Fibroblast of the aortic adventitia (primary cell): Measurements from ENCODE around the gene PCNX2. TPM values are rescaled to one million over a fixed set of nuclear protein-coding genes. Genes with fewer than 3 reads are reported as not detected.

Experiments
- DNase-seq: peaks from one replicate; pipeline ENCODE4 v3.0.0-alpha.2; 2010; ENCODE audit warnings: low read depth
- H3K4me3 ChIP-seq: 2 replicates; pipeline ENCODE4 v1.5.1; 2011; ENCODE audit warnings: low read depth, mild to moderate bottlenecking, control low read depth, low read length, moderate library complexity
- CTCF ChIP-seq: IDR thresholded peaks from 2 replicates; pipeline ENCODE4 v1.5.1; 2011; ENCODE audit warnings: mild to moderate bottlenecking, low read length, control low read depth, inconsistent platforms; ENCODE audit not compliant: insufficient read depth
- total RNA-seq: library from RNA; depleted of rRNA; stranded (reverse); fragments of >200 nt; gene quantifications from 2 replicates; pipeline ENCODE4 v1.2.3, GENCODE V29; 2012; ENCODE audit warnings: low replicate concordance

The PCNX2 gene
- total RNA-seq, 1 donor: 70.7 TPM

GRCh38 chr1:233337505-233337904 lies 42.0 kb upstream of the PCNX2 start:
- DNase-seq: no peak
- TF ChIP-seq CTCF: no peak
- no peak overlapping the region for H3K4me3 ChIP-seq

- no peak for TF ChIP-seq CTCF
- H3K4me3 ChIP-seq: no peak overlapping the region
These were observed 41.3 kb upstream of the PCNX2 start for GRCh38 chr1:233336554-233337456.

GRCh38 chr1:233334092-233334491 lies 38.6 kb upstream of the PCNX2 start:
- no peak for TF ChIP-seq CTCF
- no peak overlapping the region for H3K4me3 ChIP-seq
- no peak for DNase-seq

More at GRCh38 chr1:233336554-233337456, 41.3 kb upstream of the PCNX2 start:
- DNase-seq: no peak

GRCh38 chr1:233333086-233333485 lies 37.6 kb upstream of the PCNX2 start:
- no peak for TF ChIP-seq CTCF
- no peak overlapping the region for H3K4me3 ChIP-seq
- no peak for DNase-seq

GRCh38 chr1:233331676-233332519 lies 36.4 kb upstream of the PCNX2 start:
- no peak for TF ChIP-seq CTCF
- DNase-seq: no peak
- H3K4me3 ChIP-seq: no peak overlapping the region

- TF ChIP-seq CTCF: no peak
- peak overlapping the region; percentile 60 for H3K4me3 ChIP-seq
- DNase-seq: no peak
These were observed 32.8 kb upstream of the PCNX2 start for GRCh38 chr1:233328142-233328921.
